ENCODE measurements around the gene RENBP.

- TF ChIP-seq, protein P1, sequence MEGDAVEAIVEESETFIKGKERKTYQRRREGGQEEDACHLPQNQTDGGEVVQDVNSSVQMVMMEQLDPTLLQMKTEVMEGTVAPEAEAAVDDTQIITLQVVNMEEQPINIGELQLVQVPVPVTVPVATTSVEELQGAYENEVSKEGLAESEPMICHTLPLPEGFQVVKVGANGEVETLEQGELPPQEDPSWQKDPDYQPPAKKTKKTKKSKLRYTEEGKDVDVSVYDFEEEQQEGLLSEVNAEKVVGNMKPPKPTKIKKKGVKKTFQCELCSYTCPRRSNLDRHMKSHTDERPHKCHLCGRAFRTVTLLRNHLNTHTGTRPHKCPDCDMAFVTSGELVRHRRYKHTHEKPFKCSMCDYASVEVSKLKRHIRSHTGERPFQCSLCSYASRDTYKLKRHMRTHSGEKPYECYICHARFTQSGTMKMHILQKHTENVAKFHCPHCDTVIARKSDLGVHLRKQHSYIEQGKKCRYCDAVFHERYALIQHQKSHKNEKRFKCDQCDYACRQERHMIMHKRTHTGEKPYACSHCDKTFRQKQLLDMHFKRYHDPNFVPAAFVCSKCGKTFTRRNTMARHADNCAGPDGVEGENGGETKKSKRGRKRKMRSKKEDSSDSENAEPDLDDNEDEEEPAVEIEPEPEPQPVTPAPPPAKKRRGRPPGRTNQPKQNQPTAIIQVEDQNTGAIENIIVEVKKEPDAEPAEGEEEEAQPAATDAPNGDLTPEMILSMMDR (IDR thresholded peaks at IDR 0.05): no peak
- no peak for TF ChIP-seq POLR2A (IDR thresholded peaks at IDR 0.05)
These were observed 13.3 kb downstream of the RENBP start for GRCh38 chrX:153931151-153931550.
